GM12878 (cell line): Measurements from ENCODE around the gene NUDT7.

Source experiments
- BRCA1 ChIP-seq: IDR thresholded peaks from 2 replicates; pipeline ENCODE4 v1.6.1; 2011; ENCODE audit warnings: low read depth, low read length, improper control_type of control experiment
- CEBPB ChIP-seq, 2 experiments: fragments of 150-350 bp in 1 of 2; IDR thresholded peaks; 2 replicates each; pipeline ENCODE4 v1.6.1; 2012 to 2014; ENCODE audit warnings: low read depth in 2 of 2, low read length in 2 of 2, borderline replicate concordance in 1 of 2, inconsistent platforms in 1 of 2
- EED ChIP-seq: sonication (generic); IDR thresholded peaks from 2 replicates; pipeline ENCODE4 v1.6.1; 2016; ENCODE audit warnings: antibody characterized with exemption, low read depth
- EGR1 ChIP-seq, 2 experiments: IDR thresholded peaks; 1 replicate in 1 of 2; 2 replicates in 1 of 2; pipeline ENCODE4 v1.6.1; 2011 to 2012; ENCODE audit warnings: low read depth in 2 of 2, low read length in 2 of 2, borderline replicate concordance in 1 of 2, mild to moderate bottlenecking in 1 of 2, moderate library complexity in 1 of 2
- LARP7 ChIP-seq: fragments of 450-650 bp; IDR thresholded peaks from 2 replicates; pipeline ENCODE4 v1.6.1; 2017; ENCODE audit warnings: mild to moderate bottlenecking
- NBN ChIP-seq: fragments of 450-650 bp; IDR thresholded peaks from 2 replicates; pipeline ENCODE4 v1.6.1; 2016
- NFIC ChIP-seq: IDR thresholded peaks from 2 replicates; pipeline ENCODE4 v1.6.1; 2012; ENCODE audit warnings: low read depth, mild to moderate bottlenecking, inconsistent platforms, low read length, moderate library complexity
- PAX5 ChIP-seq: IDR thresholded peaks from 2 replicates; pipeline ENCODE4 v1.6.1; 2011; ENCODE audit warnings: low read depth, low read length, borderline replicate concordance
- POLR2A ChIP-seq: IDR thresholded peaks from 2 replicates; pipeline ENCODE4 v1.6.1; 2011; ENCODE audit warnings: low read depth, mild to moderate bottlenecking, low read length
- SMARCA5 ChIP-seq: fragments of 450-650 bp; IDR thresholded peaks from 2 replicates; pipeline ENCODE4 v1.6.1; 2017; ENCODE audit warnings: mild to moderate bottlenecking
- TCF3 ChIP-seq: IDR thresholded peaks from 2 replicates; pipeline ENCODE4 v1.6.1; 2012; ENCODE audit warnings: low read depth, mild to moderate bottlenecking, low read length, borderline replicate concordance; ENCODE audit not compliant: insufficient read depth
- TF ChIP-seq, protein P1 (sequence below), 3 experiments: IDR thresholded peaks in 2 of 3; conservative IDR thresholded peaks in 1 of 3; 2 replicates each; pipeline ENCODE4 v1.5.1; 2011; ENCODE audit warnings: low read depth in 3 of 3, low read length in 3 of 3, mild to moderate bottlenecking in 3 of 3, control low read depth in 2 of 3, moderate library complexity in 2 of 3, inconsistent platforms in 1 of 3, mixed read lengths in 1 of 3; ENCODE audit not compliant: control insufficient read depth in 2 of 3, insufficient read depth in 1 of 3; ENCODE audit errors: extremely low read depth in 1 of 3
- TF ChIP-seq, protein P2 (sequence below): IDR thresholded peaks from 2 replicates; pipeline ENCODE4 v1.6.1; 2012; ENCODE audit warnings: low read depth, low read length, improper control_type of control experiment

DNA sequence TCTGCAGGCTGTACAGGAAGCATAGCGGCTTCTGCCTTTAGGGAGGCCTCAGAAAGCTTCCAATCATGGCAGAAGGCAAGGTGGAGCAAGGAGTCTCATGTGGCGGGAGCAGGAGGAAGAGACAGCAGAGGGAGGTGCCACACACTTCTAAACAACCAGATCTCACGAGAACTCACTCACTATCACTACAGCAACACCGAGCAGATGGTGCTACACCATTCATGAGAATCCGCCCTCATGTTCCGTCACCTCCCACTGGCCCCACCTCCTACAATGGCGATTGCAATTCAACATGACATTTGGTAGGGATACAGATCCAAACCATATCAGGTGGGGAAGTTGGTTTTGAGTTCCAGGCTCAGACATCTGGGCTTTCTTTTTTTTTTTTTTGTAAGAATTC, 31.9 kb upstream of the NUDT7 start:
- TF ChIP-seq BRCA1 (no peak), CEBPB (IDR thresholded peaks at IDR 0.05; ENCODE audit: borderline replicate concordance in 1 of 2, low read depth in 2 of 2, low read length in 2 of 2) (no peak), NFIC (no peak), PAX5 (no peak), SMARCA5 (no peak), EGR1 (IDR thresholded peaks at IDR 0.05; ENCODE audit: borderline replicate concordance in 1 of 2, low read depth in 2 of 2, low read length in 2 of 2) (no peak), LARP7 (no peak), NBN (no peak), EED (no peak), TCF3 (no peak), POLR2A (no peak)
- TF ChIP-seq, protein P1, sequence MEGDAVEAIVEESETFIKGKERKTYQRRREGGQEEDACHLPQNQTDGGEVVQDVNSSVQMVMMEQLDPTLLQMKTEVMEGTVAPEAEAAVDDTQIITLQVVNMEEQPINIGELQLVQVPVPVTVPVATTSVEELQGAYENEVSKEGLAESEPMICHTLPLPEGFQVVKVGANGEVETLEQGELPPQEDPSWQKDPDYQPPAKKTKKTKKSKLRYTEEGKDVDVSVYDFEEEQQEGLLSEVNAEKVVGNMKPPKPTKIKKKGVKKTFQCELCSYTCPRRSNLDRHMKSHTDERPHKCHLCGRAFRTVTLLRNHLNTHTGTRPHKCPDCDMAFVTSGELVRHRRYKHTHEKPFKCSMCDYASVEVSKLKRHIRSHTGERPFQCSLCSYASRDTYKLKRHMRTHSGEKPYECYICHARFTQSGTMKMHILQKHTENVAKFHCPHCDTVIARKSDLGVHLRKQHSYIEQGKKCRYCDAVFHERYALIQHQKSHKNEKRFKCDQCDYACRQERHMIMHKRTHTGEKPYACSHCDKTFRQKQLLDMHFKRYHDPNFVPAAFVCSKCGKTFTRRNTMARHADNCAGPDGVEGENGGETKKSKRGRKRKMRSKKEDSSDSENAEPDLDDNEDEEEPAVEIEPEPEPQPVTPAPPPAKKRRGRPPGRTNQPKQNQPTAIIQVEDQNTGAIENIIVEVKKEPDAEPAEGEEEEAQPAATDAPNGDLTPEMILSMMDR (IDR thresholded peaks at IDR 0.05 in 2 of 3, conservative IDR thresholded peaks at IDR 0.05 in 1 of 3; ENCODE audit: control insufficient read depth in 2 of 3, extremely low read depth in 1 of 3, insufficient read depth in 1 of 3, low read depth in 3 of 3, low read length in 3 of 3): no peak
- TF ChIP-seq, protein P2, sequence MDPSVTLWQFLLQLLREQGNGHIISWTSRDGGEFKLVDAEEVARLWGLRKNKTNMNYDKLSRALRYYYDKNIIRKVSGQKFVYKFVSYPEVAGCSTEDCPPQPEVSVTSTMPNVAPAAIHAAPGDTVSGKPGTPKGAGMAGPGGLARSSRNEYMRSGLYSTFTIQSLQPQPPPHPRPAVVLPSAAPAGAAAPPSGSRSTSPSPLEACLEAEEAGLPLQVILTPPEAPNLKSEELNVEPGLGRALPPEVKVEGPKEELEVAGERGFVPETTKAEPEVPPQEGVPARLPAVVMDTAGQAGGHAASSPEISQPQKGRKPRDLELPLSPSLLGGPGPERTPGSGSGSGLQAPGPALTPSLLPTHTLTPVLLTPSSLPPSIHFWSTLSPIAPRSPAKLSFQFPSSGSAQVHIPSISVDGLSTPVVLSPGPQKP: no peak
